HG03175 (cell line): ENCODE data around the gene SLC45A1.
"Not testable (repeated sequence)": the region's sequence is repeated elsewhere in the genome, so short reads cannot be mapped to it uniquely, and the experiment has no call there.

Experiments
- ATAC-seq: cut with Tn5 transposase; IDR thresholded peaks from one replicate; pipeline ENCODE4 v1.9.1; 2021; ENCODE audit warnings: mild to moderate bottlenecking, moderate library complexity; ENCODE audit not compliant: unreplicated experiment

SLC45A1 gene

GRCh38 chr1:8317647-8318381 is at the start of gene SLC45A1:
Gene SLC45A1 (plus strand): TSS chr1:8318114. CDS start chr1:8324330, 6,216 bp downstream.
- ATAC-seq: no peak

DNA sequence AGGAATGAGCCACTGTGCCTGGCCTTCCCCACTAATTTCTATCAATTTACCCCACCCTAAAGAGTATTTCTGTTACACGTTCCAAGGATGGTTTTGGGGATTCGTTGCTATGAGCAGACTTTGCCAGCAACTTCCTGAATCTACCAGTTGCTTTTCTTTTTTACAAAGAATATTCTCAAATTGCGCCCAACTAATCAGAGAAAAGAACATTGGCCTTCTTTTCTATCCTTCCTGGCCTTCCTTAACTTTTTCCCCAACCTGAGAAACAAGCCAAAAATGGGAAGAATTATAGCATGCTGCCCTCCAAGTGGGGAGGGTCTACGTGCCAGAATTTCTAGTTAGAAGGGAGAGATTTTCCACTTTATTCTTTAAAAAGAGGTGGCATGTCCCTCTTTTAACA is 44.9 kb upstream of the SLC45A1 start:
- no peak for ATAC-seq

DNA sequence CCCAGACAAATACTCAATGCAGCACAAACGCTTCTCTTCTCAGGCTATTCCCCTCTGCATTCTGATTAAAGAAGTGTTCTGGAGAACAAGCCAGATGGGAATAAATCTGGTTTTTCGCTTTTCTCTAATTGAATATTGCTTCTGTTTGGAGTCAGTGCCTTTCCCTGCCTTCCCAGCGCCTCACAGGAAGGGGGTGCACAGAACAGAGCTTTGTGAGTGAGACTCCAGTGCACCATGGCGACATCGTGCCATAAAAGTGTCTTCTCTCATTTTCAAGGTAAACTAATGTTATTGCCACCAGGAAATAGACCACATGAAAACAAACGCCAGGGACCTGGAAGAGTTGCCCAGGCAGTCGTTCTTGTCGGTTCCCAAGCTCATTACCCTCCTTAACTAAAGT is 43.6 kb upstream of the SLC45A1 start:
- ATAC-seq: no peak

DNA sequence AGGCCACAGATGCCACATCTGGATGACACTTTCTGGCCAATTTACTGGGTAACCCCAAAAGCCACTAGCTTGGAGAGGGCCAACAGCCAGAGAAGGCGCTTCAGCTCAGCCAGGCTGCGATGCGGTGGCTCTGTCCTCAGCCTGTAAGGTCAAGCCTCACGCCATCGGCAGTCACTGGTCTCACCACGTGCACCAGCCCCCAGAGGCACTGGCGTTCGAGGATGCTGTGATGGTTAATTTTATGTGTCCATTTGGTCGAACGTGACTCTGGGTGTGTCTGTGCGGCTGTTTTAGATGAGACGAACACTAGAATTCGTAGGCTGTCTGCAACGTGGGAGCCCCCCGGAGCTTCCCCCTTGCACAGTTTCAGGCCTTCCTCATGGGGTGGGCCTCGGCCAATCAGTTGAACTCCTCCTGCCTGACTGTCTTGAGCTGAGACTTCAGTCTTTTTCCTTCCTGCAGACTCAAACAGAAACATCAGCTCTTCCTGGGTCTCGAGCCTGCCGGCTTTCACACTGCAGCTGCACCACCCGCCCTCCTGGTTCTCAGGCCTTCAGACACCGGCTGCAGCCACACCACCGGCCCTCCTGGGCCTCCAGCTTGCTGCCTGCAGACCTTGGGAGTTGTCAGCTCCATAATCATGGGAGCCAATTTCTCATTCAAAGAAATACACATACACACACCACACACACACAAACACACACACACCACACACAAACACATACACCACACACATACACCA is 41.6 kb upstream of the SLC45A1 start:
- no peak for ATAC-seq

GRCh38 chr1:8276932-8277331 is 41.0 kb upstream of the SLC45A1 start:
- no peak for ATAC-seq

GRCh38 chr1:8278677-8279076 is 39.2 kb upstream of the SLC45A1 start:
- ATAC-seq: not testable (repeated sequence)

- ATAC-seq: no peak
Observed at GRCh38 chr1:8281843-8282509, 35.9 kb upstream of the SLC45A1 start.

DNA sequence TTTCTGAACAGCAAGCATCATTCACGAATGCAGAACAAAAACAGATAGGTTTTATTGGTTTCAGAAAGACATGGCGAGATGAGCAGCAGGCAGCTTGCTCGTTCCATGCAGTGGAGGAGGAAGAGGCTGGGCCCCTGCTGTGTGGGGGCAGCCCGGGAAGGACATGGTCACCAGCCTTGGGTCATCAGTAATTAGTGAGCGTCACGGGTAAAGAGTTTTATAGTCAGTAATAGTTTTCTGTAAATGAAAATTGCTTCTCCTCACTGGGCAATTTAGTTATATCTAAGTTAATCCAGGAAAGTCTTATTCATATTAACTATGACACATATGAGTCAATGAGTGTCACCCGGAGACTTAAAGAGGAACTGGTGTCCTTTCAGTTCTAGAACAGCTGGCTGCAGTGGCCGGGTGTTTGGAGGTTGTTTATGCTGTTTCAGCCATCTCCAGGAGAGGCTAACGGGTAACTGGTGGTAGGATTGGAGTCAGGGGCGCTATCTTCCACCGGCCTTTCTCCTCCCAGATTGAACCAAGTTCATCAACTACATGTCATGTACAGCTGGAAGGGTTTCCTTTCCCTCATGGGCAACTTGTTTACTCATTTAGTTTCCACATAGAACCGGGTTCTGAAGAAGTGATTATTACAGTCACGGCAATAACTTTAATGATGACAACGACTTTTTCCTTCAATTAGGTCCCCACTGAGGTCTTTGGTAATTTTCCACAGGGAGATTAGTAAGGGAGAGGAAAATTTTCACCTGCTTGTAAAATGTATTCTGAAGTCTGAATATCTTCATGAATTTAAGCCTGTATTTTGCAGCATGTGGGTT is 34.6 kb upstream of the SLC45A1 start:
- ATAC-seq: peak; percentile 98

DNA sequence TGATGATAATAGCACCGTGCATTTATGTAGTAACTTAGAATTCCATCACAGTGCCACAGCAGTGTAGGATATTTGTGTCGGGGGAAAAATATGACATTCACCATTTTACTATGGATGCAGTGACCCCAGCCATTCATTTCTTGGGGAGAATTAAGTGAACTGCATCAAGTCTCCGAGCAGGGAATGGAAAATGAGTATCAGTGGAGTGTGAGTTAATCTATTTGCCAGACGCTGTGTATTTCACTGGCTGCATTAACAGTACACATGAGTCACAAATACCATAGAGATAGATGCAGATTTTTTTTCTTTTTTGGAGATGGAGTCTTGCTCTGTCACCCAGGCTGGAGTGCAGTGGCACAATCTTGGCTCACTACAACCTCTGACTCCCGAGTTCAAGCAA is 33.8 kb upstream of the SLC45A1 start:
- ATAC-seq: no peak

DNA sequence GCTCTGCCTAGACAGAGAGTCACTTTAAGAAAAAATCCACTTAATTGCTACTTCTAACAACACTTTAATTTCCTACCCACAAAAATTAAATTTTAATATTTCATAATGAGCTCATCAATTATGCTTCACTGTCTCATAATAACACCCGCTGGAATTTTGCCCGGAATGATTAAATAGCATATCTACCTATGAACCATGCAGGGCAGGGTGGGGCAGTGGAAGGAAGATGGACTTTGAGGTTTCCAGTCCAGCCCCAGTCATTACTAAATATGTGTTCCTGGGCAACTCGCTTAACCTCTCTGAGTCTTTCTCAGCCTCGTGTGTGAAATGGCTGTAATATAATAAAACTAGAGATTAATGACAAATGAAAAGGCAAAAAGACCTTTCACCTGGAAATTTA is 32.8 kb upstream of the SLC45A1 start:
- no peak for ATAC-seq

DNA sequence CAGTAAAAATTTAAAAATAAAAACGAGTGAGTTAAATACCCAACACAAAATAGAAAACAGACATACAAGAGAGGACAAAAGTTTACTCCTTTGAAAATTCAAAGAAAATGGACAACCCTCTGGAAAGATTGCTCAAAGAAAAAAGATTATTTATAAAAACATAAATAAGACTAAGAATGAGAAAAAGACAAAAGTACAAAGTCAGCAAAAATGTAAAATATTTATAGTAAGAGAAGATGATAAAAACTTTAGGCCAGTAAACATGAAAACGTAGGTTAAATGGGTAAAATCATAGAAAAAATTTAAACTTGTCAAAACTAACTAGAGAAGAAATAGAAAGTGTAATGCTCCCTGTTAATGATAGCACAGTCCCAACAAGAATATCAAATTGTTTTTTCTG is 31.9 kb upstream of the SLC45A1 start:
- no peak for ATAC-seq

GRCh38 chr1:8293118-8293517 is 24.8 kb upstream of the SLC45A1 start:
- no peak for ATAC-seq

DNA sequence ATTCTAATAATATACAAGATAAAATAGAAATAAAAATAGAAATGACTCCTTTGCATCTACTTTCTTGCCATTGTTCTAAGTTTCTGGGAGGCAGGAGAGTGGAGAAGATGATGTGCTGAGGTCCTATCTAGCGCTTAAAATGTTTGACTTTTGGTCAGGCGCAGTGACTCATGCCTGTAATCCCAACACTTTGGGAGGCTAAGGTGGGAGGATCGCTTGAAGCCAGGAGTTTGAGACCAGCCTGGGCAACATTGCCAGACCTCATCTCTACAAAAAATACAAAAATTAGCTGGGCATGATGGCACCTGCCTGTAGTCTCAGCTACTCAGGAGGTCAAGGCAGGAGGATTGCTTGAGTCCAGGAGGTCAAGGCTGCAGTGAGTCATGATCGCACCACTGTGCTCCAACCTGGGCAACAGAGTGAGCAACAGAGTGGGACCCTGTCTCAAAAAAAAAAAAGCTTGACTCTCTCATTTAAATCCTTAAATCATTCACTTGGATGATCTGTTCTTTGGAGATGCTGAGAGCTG is 24.2 kb upstream of the SLC45A1 start:
- no peak for ATAC-seq

GRCh38 chr1:8294170-8294697 is 23.7 kb upstream of the SLC45A1 start:
- no peak for ATAC-seq

- ATAC-seq: no peak
Observed at GRCh38 chr1:8297245-8297644, 20.7 kb upstream of the SLC45A1 start.

DNA sequence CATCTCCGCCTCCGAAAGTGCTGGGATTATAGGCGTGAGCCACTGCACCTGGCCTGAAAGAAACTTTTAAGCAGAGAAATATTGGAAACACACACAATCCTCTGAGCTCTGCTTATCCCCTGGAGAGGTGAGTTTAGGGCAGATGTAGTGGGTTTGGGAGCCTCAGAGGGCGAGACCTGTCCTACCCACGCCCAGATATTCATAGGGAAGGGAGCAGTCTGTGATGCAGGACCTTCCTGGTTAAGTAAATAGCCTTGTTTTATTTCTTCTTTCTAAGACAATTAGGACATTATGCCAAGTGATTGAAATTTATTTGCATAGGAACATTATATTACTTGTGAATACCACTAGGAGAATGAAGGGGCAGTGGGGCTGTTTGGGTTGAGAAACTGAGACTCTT is 18.0 kb upstream of the SLC45A1 start:
- ATAC-seq: no peak

- no peak for ATAC-seq
Observed at GRCh38 chr1:8302081-8302956, 15.6 kb upstream of the SLC45A1 start.

DNA sequence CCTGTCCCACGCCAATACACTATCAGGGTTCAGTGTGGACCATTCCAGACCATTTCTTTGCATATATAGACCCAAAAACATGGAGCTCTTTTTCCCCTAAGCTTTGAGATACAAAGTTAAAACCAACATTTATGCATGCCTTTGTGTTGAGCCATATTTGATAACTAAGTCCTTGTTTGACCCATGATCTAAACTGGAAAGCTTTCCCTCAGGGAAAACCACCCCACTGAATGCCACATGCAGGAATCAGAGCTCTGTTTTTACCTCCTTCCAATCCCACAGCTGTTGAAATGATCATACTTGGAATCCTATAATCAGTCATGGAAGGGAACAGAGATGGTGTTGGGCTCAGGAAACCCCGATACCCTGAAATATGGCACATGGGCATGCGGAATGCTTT is 14.8 kb upstream of the SLC45A1 start:
- ATAC-seq: no peak

DNA sequence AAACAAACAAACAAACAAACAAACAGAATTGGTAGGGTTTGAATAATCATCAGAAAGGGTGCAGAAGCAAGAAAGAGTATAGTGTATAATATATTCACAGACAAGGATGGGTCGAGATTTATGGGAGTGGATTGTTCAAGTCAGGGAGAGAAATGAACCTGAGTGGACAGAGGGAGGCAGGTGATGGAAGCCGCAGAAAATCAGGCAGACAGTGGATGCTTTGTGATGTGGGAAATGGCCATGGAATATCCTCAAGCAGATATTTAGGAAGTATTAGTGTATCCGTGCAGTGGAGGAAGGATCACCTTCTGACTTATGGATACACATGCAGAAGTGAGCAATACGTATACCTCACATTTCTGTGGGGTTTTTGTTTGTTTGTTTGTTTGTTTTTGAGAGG is 14.0 kb upstream of the SLC45A1 start:
- ATAC-seq: no peak

DNA sequence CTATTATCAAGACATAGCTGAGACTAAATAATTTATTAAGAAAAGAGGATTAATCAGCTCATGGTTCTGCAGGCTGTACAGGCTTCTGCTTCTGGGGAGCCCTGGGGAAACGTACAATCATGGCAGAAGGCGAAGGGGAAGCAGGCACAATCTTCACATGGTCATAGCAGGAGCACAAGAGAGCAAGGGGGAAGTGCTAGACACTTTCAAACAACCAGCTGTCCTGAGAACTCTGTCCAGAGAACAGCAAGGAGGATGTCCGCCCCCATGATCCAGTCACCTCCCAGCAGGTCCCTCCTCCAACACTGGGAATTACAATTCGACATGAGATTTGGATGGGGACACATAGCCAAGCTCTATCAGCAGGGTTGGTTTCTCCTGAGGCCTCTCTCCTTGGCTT is 10.3 kb upstream of the SLC45A1 start:
- no peak for ATAC-seq
